Thoracic aorta (tissue), 2 donors: Measurements from ENCODE around the gene FOSL2. TPM values are rescaled to one million over a fixed set of nuclear protein-coding genes. Genes with fewer than 3 reads are reported as not detected.

Experiments used
- ATAC-seq: fragments of 150-250 bp; one replicate; pipeline ENCODE4 v1.8.0; 2017; ENCODE audit warnings: low read depth; ENCODE audit not compliant: insufficient number of reproducible peaks, low FRiP score
- DNase-seq: peaks from one replicate; pipeline ENCODE4 v3.0.0-alpha.2; 2020; ENCODE audit warnings: low spot score
- H3K27ac ChIP-seq, 2 donors: fragments of 200-600 bp; sonication (generic); 1 replicate in 1 of 2; 2 replicates in 1 of 2; pipeline ENCODE4 v1.5.1; 2016; ENCODE audit warnings: mild to moderate bottlenecking in 2 of 2, moderate library complexity in 2 of 2
- H3K27me3 ChIP-seq: fragments of 200-600 bp; sonication (generic); replicated peaks from 2 replicates; pipeline ENCODE4 v1.6.0; 2016; ENCODE audit warnings: mild to moderate bottlenecking; ENCODE audit not compliant: insufficient read depth
- H3K36me3 ChIP-seq: fragments of 200-600 bp; sonication (generic); one replicate; pipeline ENCODE4 v1.5.1; 2016
- H3K4me1 ChIP-seq, 2 donors: fragments of 200-600 bp; sonication (generic); 1 replicate in 1 of 2; 2 replicates in 1 of 2; pipeline versions ENCODE4 v1.5.1 to v1.6.0; 2016; ENCODE audit warnings: low read depth in 2 of 2, mild to moderate bottlenecking in 1 of 2; ENCODE audit not compliant: control insufficient read depth in 1 of 2
- H3K4me3 ChIP-seq: fragments of 200-600 bp; sonication (generic); 2 replicates; pipeline ENCODE4 v1.5.1; 2016; ENCODE audit warnings: mild to moderate bottlenecking
- H3K9me3 ChIP-seq: fragments of 200-600 bp; sonication (generic); 2 replicates; pipeline ENCODE4 v1.5.1; 2016
- total RNA-seq, 2 donors: library from RNA; depleted of rRNA; stranded (reverse); fragments of >200 nt; gene quantifications; one replicate each; pipeline versions ENCODE4 v1.1.0 to v1.2.3, GENCODE V29; 2016
- TF ChIP-seq, protein P1 (sequence below): fragments of 200-600 bp; sonication (generic); IDR thresholded peaks from one replicate; pipeline ENCODE4 v1.5.1; 2019; ENCODE audit warnings: antibody characterized with exemption

Gene FOSL2
- total RNA-seq, 2 donors from 2014 or later: 188 to 311 TPM

DNA sequence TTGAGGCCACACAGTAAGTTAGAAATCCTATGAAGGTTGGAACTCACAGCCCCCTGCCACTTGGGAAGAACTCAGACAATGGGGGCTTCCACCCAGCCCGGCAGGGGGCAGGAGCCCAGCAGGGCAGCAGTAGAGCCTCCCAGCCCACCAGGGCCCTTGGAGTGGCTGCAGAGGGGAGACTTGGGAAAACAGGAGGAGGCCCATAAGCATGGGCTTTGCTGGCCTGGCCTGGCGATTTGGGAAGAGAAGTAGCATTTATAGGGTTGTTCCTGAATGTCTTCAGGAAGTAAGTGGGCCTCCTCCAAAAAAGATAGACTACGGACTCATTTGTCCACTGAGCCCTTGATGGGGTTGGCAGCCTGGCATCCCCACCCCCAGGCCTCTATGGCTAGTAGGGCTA, 17.4 kb upstream of the FOSL2 start:
- Histone ChIP-seq H3K36me3 (no peaks in the 10 kb centered on the region), H3K27ac (no peak overlapping the region), H3K4me1 (no peaks in the 10 kb centered on the region), H3K27me3 (no peaks in the 10 kb centered on the region), H3K9me3 (no peaks in the 10 kb centered on the region), H3K4me3 (no peak overlapping the region)
- DNase-seq: no peak
- TF ChIP-seq, protein P1, sequence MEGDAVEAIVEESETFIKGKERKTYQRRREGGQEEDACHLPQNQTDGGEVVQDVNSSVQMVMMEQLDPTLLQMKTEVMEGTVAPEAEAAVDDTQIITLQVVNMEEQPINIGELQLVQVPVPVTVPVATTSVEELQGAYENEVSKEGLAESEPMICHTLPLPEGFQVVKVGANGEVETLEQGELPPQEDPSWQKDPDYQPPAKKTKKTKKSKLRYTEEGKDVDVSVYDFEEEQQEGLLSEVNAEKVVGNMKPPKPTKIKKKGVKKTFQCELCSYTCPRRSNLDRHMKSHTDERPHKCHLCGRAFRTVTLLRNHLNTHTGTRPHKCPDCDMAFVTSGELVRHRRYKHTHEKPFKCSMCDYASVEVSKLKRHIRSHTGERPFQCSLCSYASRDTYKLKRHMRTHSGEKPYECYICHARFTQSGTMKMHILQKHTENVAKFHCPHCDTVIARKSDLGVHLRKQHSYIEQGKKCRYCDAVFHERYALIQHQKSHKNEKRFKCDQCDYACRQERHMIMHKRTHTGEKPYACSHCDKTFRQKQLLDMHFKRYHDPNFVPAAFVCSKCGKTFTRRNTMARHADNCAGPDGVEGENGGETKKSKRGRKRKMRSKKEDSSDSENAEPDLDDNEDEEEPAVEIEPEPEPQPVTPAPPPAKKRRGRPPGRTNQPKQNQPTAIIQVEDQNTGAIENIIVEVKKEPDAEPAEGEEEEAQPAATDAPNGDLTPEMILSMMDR: no peak
- ATAC-seq: no peak

DNA sequence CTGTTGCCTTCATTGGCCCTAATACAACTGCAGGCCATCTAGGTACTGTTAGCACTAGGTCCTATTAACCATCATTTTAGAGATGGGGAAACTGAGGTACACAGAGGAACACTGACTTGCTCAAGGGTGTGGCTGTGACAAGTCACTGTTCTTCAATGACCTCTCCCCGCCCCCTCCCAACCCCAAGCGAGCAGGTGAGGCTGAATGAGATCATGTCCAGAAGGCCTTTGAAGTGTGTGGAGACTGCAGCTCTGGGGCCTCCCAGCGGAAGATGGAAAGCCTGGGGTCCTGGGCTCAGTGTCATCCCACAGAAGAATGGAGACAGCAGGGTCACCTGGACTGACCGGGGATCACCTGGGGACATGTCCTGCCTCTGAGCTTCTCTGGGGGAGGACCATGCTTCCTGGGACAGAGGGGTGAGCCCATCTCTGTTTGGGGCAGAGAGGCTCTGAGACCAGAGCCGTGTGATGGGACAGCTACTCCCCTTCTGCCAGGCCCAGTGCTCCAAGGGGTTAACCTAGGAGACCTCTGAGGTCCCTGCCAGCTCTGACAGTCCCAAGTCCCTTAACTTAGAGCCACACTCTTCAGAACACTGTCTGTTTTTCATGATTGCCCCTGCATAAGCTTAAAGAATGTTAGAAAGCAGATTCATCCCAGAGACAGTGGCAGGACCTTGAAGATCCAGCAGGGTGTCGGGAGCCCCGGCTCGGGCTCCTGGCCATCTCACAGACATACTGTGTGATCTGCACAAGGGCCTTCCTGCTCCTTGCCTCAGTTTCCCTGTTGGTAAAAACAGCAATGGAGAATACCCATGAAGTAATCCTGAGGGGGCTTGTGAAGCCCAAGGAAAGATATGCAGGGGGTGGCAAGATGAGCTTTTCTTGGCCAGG, 16.7 kb upstream of the FOSL2 start:
- ATAC-seq (no peak), DNase-seq (no peak)
- Histone ChIP-seq H3K36me3 (no peaks in the 10 kb centered on the region), H3K4me3 (no peak overlapping the region), H3K9me3 (no peaks in the 10 kb centered on the region), H3K27ac (no peak overlapping the region), H3K4me1 (no peaks in the 10 kb centered on the region), H3K27me3 (no peaks in the 10 kb centered on the region)
- TF ChIP-seq, protein P1: no peak

DNA sequence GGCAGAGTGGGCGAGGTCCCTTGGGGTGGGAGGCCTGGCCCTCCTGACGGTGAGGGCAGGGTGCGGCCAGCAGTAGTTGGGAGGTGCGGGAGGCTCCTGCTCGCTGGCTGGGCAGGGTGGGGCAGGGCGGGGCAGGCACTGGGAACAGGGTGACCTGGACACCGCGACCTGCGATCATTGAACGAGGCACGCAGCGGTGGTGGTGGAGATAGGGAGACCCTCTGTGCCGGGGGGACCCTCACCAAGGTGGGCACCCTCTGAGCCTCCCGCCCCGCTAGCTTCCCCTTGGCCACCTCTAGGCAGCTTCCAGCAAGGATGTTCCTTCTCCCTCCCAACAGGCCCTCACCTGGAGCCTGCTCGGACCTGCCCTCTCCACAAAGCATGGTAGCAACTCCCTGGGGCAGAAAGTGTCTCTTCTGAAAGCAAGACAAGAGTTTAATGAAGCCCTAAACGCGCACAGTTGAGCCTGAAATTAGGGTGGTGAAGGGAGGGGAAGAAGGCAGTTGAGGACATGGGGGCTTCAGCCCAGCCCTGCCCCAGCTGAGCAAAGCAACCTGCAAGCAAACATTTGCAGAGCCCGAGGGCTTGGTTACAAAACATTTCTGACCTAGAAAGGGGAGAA, 15.4 kb upstream of the FOSL2 start:
- DNase-seq (no peak), ATAC-seq (no peak)
- Histone ChIP-seq H3K36me3 (no peaks in the 10 kb centered on the region), H3K4me1 (no peaks in the 10 kb centered on the region), H3K27ac (no peak overlapping the region), H3K27me3 (no peaks in the 10 kb centered on the region), H3K9me3 (no peaks in the 10 kb centered on the region), H3K4me3 (no peak overlapping the region)
- TF ChIP-seq, protein P1: no peak

DNA sequence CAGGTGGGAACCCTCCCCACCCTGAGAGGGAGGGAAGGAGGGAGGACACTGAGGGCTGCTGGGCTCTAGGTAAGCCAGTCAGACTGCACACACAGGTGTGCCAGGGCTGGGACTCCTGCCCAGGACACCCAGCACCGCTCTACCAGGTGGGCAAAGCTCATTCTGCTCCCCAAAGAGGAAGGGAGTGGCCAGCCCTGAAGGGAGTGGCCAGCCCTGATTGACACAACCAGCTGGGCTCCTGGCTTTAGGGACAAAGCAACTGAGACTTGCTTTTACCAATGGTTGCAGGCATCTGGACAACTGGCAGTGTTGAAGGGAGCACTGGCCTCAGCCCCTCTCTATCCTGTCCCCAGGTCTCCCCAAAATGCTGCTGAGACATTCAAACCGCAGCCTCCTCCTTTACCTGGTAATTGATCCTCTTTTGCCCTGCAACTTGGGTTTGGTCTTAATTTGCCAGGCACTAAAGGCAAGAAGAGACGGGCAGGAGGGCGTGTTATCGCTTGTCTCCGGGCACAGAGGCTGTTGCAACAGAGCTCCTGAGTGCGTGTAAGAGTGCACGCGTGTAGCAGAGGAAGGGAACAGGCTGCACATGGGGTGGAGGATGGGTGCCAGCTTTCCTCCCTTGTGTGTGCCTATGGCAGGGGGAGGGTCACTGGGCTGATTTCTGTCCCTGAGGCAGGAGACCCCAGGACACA, 14.5 kb upstream of the FOSL2 start:
- no peak for ATAC-seq
- H3K27ac ChIP-seq: no peak overlapping the region
- DNase-seq: no peak
- no peaks in the 10 kb centered on the region for H3K27me3 ChIP-seq
- TF ChIP-seq, protein P1: no peak
- no peaks in the 10 kb centered on the region for H3K9me3 ChIP-seq
- H3K4me3 ChIP-seq: no peak overlapping the region
- H3K36me3 ChIP-seq: no peaks in the 10 kb centered on the region
- H3K4me1 ChIP-seq: no peaks in the 10 kb centered on the region
